OCI-LY7 (cell line): Measurements from ENCODE around the gene CMTM7. TPM values are rescaled to one million over a fixed set of nuclear protein-coding genes. Genes with fewer than 3 reads are reported as not detected.

Source experiments
- BruUV-seq: library from RNA; stranded (reverse); fragments of 400-500 nt; replicated peaks from 2 replicates; lab custom pipeline; 2021; lab: Mats Ljungman, UMichigan
- CTCF ChIA-PET: fragments of 300-600 bp; sonication (Branson Sonifier 250); formaldehyde crosslinking; loops from one replicate; lab custom pipeline; 2022; ENCODE audit warnings: antibody characterized with exemption; ENCODE audit not compliant: unreplicated experiment; lab: Charles Lee
- POLR2A ChIA-PET: fragments of 300-600 bp; sonication (Branson Sonifier 250); formaldehyde crosslinking; loops from one replicate; lab custom pipeline; 2022; ENCODE audit warnings: antibody characterized with exemption; lab: Charles Lee
- DNase-seq: peaks from one replicate; pipeline ENCODE4 v3.0.0-alpha.2; 2015; ENCODE audit warnings: low spot score
- H2AFZ ChIP-seq: fragments of 200-600 bp; sonication (generic), shearing (Covaris generic); 2 replicates; pipeline ENCODE4 v1.6.1; 2014; ENCODE audit warnings: mild to moderate bottlenecking, antibody characterized with exemption, low read length, moderate library complexity
- H3K27ac ChIP-seq: fragments of 200-600 bp; sonication (generic); 2 replicates; pipeline ENCODE4 v1.5.1; 2014; ENCODE audit warnings: mixed run types, low read depth, mild to moderate bottlenecking, moderate library complexity, low read length, inconsistent platforms; ENCODE audit not compliant: poor library complexity, severe bottlenecking
- H3K36me3 ChIP-seq: fragments of 200-600 bp; sonication (generic); 2 replicates; pipeline ENCODE4 v1.6.1; 2014; ENCODE audit warnings: mild to moderate bottlenecking, antibody characterized with exemption, low read length, moderate library complexity, mixed read lengths; ENCODE audit not compliant: insufficient read depth
- H3K4me1 ChIP-seq: fragments of 200-600 bp; sonication (generic); 2 replicates; pipeline ENCODE4 v1.5.1; 2014; ENCODE audit warnings: mild to moderate bottlenecking, low read length; ENCODE audit not compliant: insufficient read depth, poor library complexity, severe bottlenecking
- H3K4me2 ChIP-seq: fragments of 200-600 bp; sonication (generic); 2 replicates; pipeline ENCODE4 v1.6.1; 2014; ENCODE audit warnings: mild to moderate bottlenecking, low read length
- H3K4me3 ChIP-seq: fragments of 200-600 bp; sonication (generic); 2 replicates; pipeline ENCODE4 v1.5.1; 2014; ENCODE audit warnings: mild to moderate bottlenecking, low read depth, low read length; ENCODE audit not compliant: poor library complexity, severe bottlenecking
- H3K79me2 ChIP-seq: fragments of 200-600 bp; sonication (generic); 2 replicates; pipeline ENCODE4 v1.6.1; 2016; ENCODE audit warnings: low read depth, mild to moderate bottlenecking, low read length, moderate library complexity, mixed read lengths; ENCODE audit not compliant: insufficient read depth
- H3K9me2 ChIP-seq: fragments of 200-600 bp; sonication (generic); 2 replicates; pipeline ENCODE4 v1.6.1; 2016; ENCODE audit warnings: mild to moderate bottlenecking, low read length, mixed read lengths; ENCODE audit not compliant: insufficient read depth
- H3K9me3 ChIP-seq: fragments of 200-600 bp; sonication (generic); 2 replicates; pipeline ENCODE4 v1.6.1; 2014; ENCODE audit warnings: mild to moderate bottlenecking, mixed run types, low read length, mixed read lengths
- H4K20me1 ChIP-seq: fragments of 200-600 bp; sonication (generic); 2 replicates; pipeline ENCODE4 v1.6.1; 2014; ENCODE audit warnings: mild to moderate bottlenecking, antibody characterized with exemption, low read length, moderate library complexity, mixed read lengths; ENCODE audit not compliant: insufficient read depth
- EZH2phosphoT487 ChIP-seq: fragments of 200-600 bp; sonication (generic); IDR thresholded peaks from 2 replicates; pipeline ENCODE4 v1.6.1; 2018; ENCODE audit warnings: low read depth, borderline replicate concordance, mild to moderate bottlenecking, mixed run types, antibody characterized with exemption, low read length, moderate library complexity, mixed read lengths
- intact Hi-C: fragments of 100-400 bp; cut with micrococcal nuclease; formaldehyde crosslinking; loops from one replicate; pipeline ENCODE4 v1.10.0; 2022; ENCODE audit not compliant: unreplicated experiment
- total RNA-seq, 2 experiments: library from RNA; depleted of rRNA in 1 of 2; stranded (reverse); fragments of >200 nt in 1 of 2; shearing (Covaris generic) in 1 of 2; gene quantifications; 2 replicates each; pipeline ENCODE4 v1.2.3, GENCODE V29; 2014 to 2022
- TF ChIP-seq, protein P1 (sequence below): fragments of 200-600 bp; sonication (generic); conservative IDR thresholded peaks from 2 replicates; pipeline ENCODE4 v1.5.1; 2014; ENCODE audit warnings: mild to moderate bottlenecking, antibody characterized with exemption, low read length, moderate library complexity, mixed read lengths

CMTM7 gene
- total RNA-seq, 2 experiments from 2014 or later, result 16.0 to 19.0 TPM

DNA sequence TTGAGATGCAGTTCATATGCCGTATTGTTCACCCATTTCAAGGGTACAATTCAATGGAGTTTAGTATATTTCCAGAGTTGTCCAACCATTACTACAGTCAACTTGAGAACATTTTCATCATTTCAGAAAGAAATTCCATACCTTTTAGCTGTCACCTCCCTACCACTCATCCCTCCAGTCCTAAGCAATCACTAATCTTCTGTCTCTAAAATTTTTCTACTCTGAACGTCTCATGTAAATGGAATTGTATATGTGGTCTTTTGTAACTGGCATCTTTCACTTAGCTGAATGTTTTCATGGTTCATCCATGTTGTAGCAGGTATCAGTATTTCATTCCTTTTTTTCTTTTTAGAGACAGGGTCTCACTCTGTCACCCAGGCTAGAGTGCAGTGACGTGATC lies 51.1 kb downstream of the CMTM7 start:
- intact Hi-C loops, result no loop called here
- H3K4me1 ChIP-seq, result peaks cover 47% of the 10 kb centered on the region
- POLR2A ChIA-PET, result interaction anchor here (10.0 kb wide), 1 partner anchor 15 kb away, joined by 101 read pairs; no protein-coding TSS in a partner anchor
- H3K4me3 ChIP-seq, result no peak overlapping the region
- CTCF ChIA-PET, result no interaction called here
- BruUV-seq, result no TSS peak
- no peak overlapping the region for H3K27ac ChIP-seq
- no peak for TF ChIP-seq EZH2phosphoT487
- TF ChIP-seq, protein P1, sequence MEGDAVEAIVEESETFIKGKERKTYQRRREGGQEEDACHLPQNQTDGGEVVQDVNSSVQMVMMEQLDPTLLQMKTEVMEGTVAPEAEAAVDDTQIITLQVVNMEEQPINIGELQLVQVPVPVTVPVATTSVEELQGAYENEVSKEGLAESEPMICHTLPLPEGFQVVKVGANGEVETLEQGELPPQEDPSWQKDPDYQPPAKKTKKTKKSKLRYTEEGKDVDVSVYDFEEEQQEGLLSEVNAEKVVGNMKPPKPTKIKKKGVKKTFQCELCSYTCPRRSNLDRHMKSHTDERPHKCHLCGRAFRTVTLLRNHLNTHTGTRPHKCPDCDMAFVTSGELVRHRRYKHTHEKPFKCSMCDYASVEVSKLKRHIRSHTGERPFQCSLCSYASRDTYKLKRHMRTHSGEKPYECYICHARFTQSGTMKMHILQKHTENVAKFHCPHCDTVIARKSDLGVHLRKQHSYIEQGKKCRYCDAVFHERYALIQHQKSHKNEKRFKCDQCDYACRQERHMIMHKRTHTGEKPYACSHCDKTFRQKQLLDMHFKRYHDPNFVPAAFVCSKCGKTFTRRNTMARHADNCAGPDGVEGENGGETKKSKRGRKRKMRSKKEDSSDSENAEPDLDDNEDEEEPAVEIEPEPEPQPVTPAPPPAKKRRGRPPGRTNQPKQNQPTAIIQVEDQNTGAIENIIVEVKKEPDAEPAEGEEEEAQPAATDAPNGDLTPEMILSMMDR, result no peak
- no peaks in the 10 kb centered on the region for H4K20me1 ChIP-seq
- H3K4me2 ChIP-seq, result no peak overlapping the region
- H2AFZ ChIP-seq, result no peak overlapping the region
- DNase-seq, result no peak
- H3K79me2 ChIP-seq, result no peaks in the 10 kb centered on the region
- peaks cover 30% of the 10 kb centered on the region for H3K36me3 ChIP-seq
- H3K9me2 ChIP-seq, result no peaks in the 10 kb centered on the region
- H3K9me3 ChIP-seq, result no peaks in the 10 kb centered on the region; the same call in 1 of the 2 replicates

DNA sequence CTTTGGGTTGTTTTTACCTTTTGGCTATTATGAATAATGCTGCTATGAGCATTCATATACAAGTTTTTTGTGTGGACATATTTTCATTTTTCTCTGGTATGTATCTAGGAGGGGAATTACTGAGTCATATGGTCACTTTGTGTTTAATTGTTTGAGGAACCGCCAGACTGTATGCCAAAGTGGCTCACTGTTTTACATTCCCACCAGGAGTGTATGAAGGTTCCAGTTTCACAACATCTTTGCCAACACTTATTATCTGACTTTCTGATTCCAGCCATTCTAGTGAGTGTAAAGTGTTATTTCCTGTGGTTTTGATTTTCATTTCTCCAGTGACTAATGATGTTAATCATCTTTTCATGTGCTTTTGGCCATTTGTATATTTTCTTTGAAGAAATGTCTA lies 51.8 kb downstream of the CMTM7 start:
- CTCF ChIA-PET, result no interaction called here
- H3K27ac ChIP-seq, result no peak overlapping the region
- no peaks in the 10 kb centered on the region for H4K20me1 ChIP-seq
- no peak overlapping the region for H3K4me3 ChIP-seq
- no peaks in the 10 kb centered on the region for H3K9me2 ChIP-seq
- H3K4me2 ChIP-seq, result no peak overlapping the region
- H3K36me3 ChIP-seq, result peaks cover 30% of the 10 kb centered on the region
- no peaks in the 10 kb centered on the region; the same call in 1 of the 2 replicates for H3K9me3 ChIP-seq
- BruUV-seq, result no TSS peak
- peaks cover 46% of the 10 kb centered on the region for H3K4me1 ChIP-seq
- no peak for DNase-seq
- H3K79me2 ChIP-seq, result no peaks in the 10 kb centered on the region
- H2AFZ ChIP-seq, result no peak overlapping the region
- intact Hi-C loops, result no loop called here
- POLR2A ChIA-PET, result interaction anchor here (0.7 to 10.0 kb wide), 2 partner anchors 8 to 14 kb away, joined by 3 to 101 read pairs; no protein-coding TSS in a partner anchor
- TF ChIP-seq, protein P1, result no peak
- TF ChIP-seq EZH2phosphoT487, result no peak

DNA sequence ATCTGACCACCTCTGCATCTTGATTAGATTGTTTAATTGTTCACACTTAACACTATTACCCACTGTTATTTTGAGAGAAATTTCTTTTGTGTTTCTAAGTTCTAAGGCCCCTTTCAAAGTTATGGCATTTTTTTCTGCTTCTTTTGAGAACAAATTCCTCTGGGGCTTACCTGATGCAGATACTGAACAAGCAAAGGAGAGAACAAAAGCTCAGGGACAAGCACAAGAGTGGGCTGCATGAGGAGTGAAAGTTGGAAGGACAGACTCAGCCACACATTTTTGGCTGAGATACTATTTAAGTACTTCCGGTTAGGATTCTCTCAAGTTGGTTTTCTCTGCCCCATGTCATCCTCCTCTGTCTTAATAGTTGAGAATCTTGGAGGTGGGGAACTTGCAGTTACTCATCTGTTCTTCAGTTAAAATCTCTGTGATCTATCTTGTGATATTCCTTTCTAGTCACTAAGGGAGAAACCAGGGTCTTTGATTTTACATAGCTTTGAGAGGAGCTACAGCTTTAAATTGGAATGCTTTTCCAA lies 56.3 kb downstream of the CMTM7 start:
- no peaks in the 10 kb centered on the region for H3K79me2 ChIP-seq
- H3K36me3 ChIP-seq, result peaks cover 31% of the 10 kb centered on the region
- ChIA-PET CTCF (no interaction called here), POLR2A (interaction anchor here (0.6 to 0.9 kb wide), 4 partner anchors 8 to 1803 kb away, joined by 3 read pairs; no protein-coding TSS in a partner anchor)
- H3K4me3 ChIP-seq, result no peak overlapping the region
- no peaks in the 10 kb centered on the region; the same call in 1 of the 2 replicates for H3K9me3 ChIP-seq
- no peak overlapping the region for H2AFZ ChIP-seq
- peaks cover 31% of the 10 kb centered on the region for H3K4me1 ChIP-seq
- H3K4me2 ChIP-seq, result no peak overlapping the region
- intact Hi-C loops, result no loop called here
- H3K9me2 ChIP-seq, result no peaks in the 10 kb centered on the region
- BruUV-seq, result no TSS peak
- H3K27ac ChIP-seq, result no peak overlapping the region
- DNase-seq, result no peak
- no peaks in the 10 kb centered on the region for H4K20me1 ChIP-seq
- TF ChIP-seq EZH2phosphoT487, result no peak
- TF ChIP-seq, protein P1, result no peak
